ENCODE results near the gene CYP27B1.

DNA sequence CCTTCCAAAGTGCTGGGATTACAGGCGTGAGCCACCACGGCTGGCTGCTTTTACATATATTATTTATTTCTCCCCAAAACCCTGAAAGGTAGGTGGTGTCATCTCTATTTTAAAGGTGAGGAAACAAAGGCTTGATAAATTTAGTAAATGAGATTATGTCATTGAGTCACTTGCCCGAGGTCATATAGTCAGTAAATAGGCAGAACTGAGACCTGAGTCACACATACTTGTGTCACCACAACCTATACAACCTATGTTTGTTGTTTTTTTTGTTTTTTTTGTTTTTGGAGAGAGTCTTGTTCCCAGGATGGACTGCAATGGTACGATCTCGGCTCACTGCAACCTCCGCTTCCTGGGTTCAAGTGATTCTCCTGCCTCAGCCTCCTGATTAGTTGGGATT, 28.5 kb upstream of the CYP27B1 start:
- TF ChIP-seq POLR2AphosphoS5 (IDR thresholded peaks at IDR 0.05): no peak
- TF ChIP-seq, protein P1, sequence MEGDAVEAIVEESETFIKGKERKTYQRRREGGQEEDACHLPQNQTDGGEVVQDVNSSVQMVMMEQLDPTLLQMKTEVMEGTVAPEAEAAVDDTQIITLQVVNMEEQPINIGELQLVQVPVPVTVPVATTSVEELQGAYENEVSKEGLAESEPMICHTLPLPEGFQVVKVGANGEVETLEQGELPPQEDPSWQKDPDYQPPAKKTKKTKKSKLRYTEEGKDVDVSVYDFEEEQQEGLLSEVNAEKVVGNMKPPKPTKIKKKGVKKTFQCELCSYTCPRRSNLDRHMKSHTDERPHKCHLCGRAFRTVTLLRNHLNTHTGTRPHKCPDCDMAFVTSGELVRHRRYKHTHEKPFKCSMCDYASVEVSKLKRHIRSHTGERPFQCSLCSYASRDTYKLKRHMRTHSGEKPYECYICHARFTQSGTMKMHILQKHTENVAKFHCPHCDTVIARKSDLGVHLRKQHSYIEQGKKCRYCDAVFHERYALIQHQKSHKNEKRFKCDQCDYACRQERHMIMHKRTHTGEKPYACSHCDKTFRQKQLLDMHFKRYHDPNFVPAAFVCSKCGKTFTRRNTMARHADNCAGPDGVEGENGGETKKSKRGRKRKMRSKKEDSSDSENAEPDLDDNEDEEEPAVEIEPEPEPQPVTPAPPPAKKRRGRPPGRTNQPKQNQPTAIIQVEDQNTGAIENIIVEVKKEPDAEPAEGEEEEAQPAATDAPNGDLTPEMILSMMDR (IDR thresholded peaks at IDR 0.05): no peak
- TF ChIP-seq POLR2A (IDR thresholded peaks at IDR 0.05): no peak

All from stomach (tissue), 4 donors.